Smooth muscle cell (in vitro differentiated cells): ENCODE data around the gene ARAP1. TPM values are rescaled to one million over a fixed set of nuclear protein-coding genes. Genes with fewer than 3 reads are reported as not detected.

Experiments used
- DNase-seq: peaks from one replicate; lab custom pipeline; 2025; ENCODE audit not compliant: unreplicated experiment; lab: John Stamatoyannopoulos, UW
- H2AFZ ChIP-seq: fragments of 200-600 bp; sonication (generic); 2 replicates; pipeline ENCODE4 v1.6.0; 2016; ENCODE audit warnings: antibody characterized with exemption, low read depth, mild to moderate bottlenecking
- H3F3A ChIP-seq: fragments of 200-600 bp; sonication (generic); 2 replicates; pipeline ENCODE4 v1.6.0; 2017; ENCODE audit warnings: antibody characterized with exemption, low read depth
- H3K27ac ChIP-seq: fragments of 200-600 bp; sonication (generic); 2 replicates; pipeline ENCODE4 v1.5.1; 2016; ENCODE audit warnings: low read depth, mild to moderate bottlenecking
- H3K27me3 ChIP-seq: fragments of 200-600 bp; sonication (generic); 2 replicates; pipeline ENCODE4 v1.6.1; 2016; ENCODE audit warnings: low read depth, mild to moderate bottlenecking
- H3K36me3 ChIP-seq: fragments of 200-600 bp; sonication (generic); 2 replicates; pipeline ENCODE4 v1.5.1; 2016; ENCODE audit warnings: low read depth
- H3K4me1 ChIP-seq: fragments of 200-600 bp; sonication (generic); 2 replicates; pipeline ENCODE4 v1.5.1; 2016; ENCODE audit warnings: low read depth
- H3K4me2 ChIP-seq: fragments of 200-600 bp; sonication (generic); 2 replicates; pipeline ENCODE4 v1.6.0; 2016; ENCODE audit warnings: mild to moderate bottlenecking
- H3K4me3 ChIP-seq: fragments of 200-600 bp; sonication (generic); 2 replicates; pipeline ENCODE4 v1.5.1; 2016; ENCODE audit warnings: mild to moderate bottlenecking
- H3K79me2 ChIP-seq: fragments of 200-600 bp; sonication (generic); 2 replicates; pipeline ENCODE4 v1.6.0; 2016; ENCODE audit warnings: low read depth, mild to moderate bottlenecking
- H3K9ac ChIP-seq: fragments of 200-600 bp; sonication (generic); 2 replicates; pipeline ENCODE4 v1.6.0; 2016; ENCODE audit warnings: low read depth
- H3K9me3 ChIP-seq: fragments of 200-600 bp; sonication (generic); replicated peaks from 2 replicates; pipeline ENCODE4 v1.5.1; 2016; ENCODE audit warnings: low read depth
- H4K20me1 ChIP-seq: fragments of 200-600 bp; sonication (generic); 2 replicates; pipeline ENCODE4 v1.6.0; 2016; ENCODE audit warnings: low read depth
- CTCF ChIP-seq: fragments of 200-600 bp; sonication (generic); IDR thresholded peaks from 2 replicates; pipeline ENCODE4 v1.5.1; 2017; ENCODE audit warnings: borderline replicate concordance, mild to moderate bottlenecking, antibody characterized with exemption; ENCODE audit not compliant: insufficient read depth, poor library complexity, severe bottlenecking
- WGBS: methylation state at CpG from one replicate; pipeline ENCODE4 v1.1.7; 2016; ENCODE audit warnings: low lambda C conversion rate; 5-methylcytosine and 5-hydroxymethylcytosine counted together
- polyA plus RNA-seq: library from polyadenylated mRNA; unstranded; fragments of >200 nt; fragmentation: Nextera tagmentation; extraction: Ambion mirVana; gene quantifications from 2 replicates; pipeline ENCODE4 v1.2.1, GENCODE V29; 2016
- total RNA-seq: library from RNA; depleted of rRNA; stranded (reverse); fragments of >200 nt; gene quantifications from 2 replicates; pipeline ENCODE4 v1.2.3, GENCODE V29; 2014

ARAP1 gene
- total and polyA plus RNA-seq, 2 experiments from 2014 or later: 45.2 to 45.6 TPM

DNA sequence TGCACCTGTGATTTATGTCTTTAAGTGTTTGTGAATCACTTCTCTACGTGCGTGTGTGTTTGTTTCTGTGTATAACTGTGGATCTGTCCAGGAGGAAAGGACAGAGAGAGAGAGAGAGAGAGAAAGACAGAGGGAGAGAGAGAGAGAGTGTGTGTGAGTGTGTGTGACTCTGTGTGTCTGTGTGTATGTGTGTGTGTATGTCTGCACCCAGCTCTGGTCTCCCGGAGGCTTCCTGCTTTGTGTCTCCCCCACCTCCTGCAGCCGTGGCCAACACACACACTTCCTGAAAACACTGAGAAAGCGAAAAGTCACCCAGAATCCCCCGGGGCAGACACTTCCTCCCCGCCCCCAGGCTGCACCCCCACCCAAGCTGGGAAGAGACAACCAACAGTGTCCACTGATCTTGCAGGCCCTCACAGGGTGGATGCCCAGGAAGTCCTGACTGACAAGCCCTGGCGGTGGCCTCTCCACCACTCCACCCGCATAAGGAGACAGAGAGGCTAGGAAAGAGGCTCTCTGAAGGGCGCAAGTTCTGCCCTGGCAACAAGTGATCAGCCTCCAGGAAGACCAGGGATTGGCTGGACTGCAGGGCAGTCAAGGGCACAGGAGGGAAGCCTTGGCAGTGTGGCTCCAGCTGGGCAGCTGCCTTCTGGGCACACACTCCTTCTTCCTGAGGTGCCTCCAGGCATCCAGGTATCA lies 30.0 kb downstream of the ARAP1 start:
- no peaks in the 10 kb centered on the region for H3F3A ChIP-seq
- peak overlapping the region; percentile 54 for H3K4me3 ChIP-seq
- no peak for TF ChIP-seq CTCF
- no peaks in the 10 kb centered on the region for H3K36me3 ChIP-seq
- 14% methylated on average over 10 of the region's 10 CpGs for WGBS
- DNase-seq: peak; percentile 67
- H3K4me1 ChIP-seq: peaks cover 5% of the 10 kb centered on the region
- peaks cover 50% of the 10 kb centered on the region for H3K79me2 ChIP-seq
- H4K20me1 ChIP-seq: peaks cover 42% of the 10 kb centered on the region
- H2AFZ ChIP-seq: peak overlapping the region; percentile 83
- H3K9me3 ChIP-seq: no peaks in the 10 kb centered on the region
- H3K27me3 ChIP-seq: no peaks in the 10 kb centered on the region
- H3K4me2 ChIP-seq: peak overlapping the region; percentile 98
- peak overlapping the region; percentile 70 for H3K9ac ChIP-seq
- peak overlapping the region; percentile 84 for H3K27ac ChIP-seq

- Histone ChIP-seq H3K4me3 (peak overlapping the region; percentile 54), H2AFZ (peak overlapping the region; percentile 83), H3K9ac (peak overlapping the region; percentile 70), H3K27ac (peak overlapping the region; percentile 84), H3K4me2 (peak overlapping the region; percentile 98), H4K20me1 (peaks cover 47% of the 10 kb centered on the region), H3K36me3 (no peaks in the 10 kb centered on the region), H3K4me1 (peaks cover 5% of the 10 kb centered on the region), H3K79me2 (peaks cover 50% of the 10 kb centered on the region), H3K9me3 (no peaks in the 10 kb centered on the region), H3K27me3 (no peaks in the 10 kb centered on the region), H3F3A (no peaks in the 10 kb centered on the region)
- no peak for DNase-seq
- TF ChIP-seq CTCF: no peak
- 49% methylated on average over 13 of the region's 13 CpGs for WGBS
Measured at GRCh38 chr11:72721689-72722049, 30.5 kb downstream of the ARAP1 start.

DNA sequence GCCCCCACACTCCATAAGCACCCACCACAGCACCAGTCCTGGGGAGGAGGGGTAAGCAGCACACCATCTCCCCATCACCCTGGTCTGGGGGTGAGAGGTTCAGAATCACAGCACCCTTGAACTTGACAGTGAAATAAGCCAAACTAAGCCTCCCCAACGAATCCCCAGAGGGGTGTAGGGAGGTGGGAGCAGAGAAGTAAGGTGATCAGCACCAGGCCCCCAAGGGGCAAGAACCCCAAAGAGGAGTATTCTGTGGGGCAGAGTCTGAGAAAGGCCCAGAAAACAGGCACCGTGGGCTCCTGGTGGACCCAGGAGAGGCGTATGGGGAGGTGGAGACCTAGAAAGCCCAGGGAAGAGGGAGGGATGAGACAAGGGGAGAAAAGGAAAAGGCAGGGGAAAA lies 30.9 kb downstream of the ARAP1 start:
- peak overlapping the region; percentile 98 for H3K4me2 ChIP-seq
- peaks cover 50% of the 10 kb centered on the region for H3K79me2 ChIP-seq
- no peaks in the 10 kb centered on the region for H3K9me3 ChIP-seq
- WGBS: 74% methylated on average over 3 of the region's 3 CpGs
- peak overlapping the region; percentile 54 for H3K4me3 ChIP-seq
- H3K4me1 ChIP-seq: peaks cover 5% of the 10 kb centered on the region
- H4K20me1 ChIP-seq: peaks cover 51% of the 10 kb centered on the region
- no peak for DNase-seq
- TF ChIP-seq CTCF: no peak
- H3K9ac ChIP-seq: peak overlapping the region; percentile 70
- H3K27ac ChIP-seq: peak overlapping the region; percentile 84
- H3F3A ChIP-seq: no peaks in the 10 kb centered on the region
- no peaks in the 10 kb centered on the region for H3K36me3 ChIP-seq
- no peak overlapping the region for H2AFZ ChIP-seq
- H3K27me3 ChIP-seq: no peaks in the 10 kb centered on the region

GRCh38 chr11:72720784-72721183 lies 31.4 kb downstream of the ARAP1 start:
- H3K9me3 ChIP-seq: no peaks in the 10 kb centered on the region
- peak overlapping the region; percentile 70 for H3K9ac ChIP-seq
- 85% methylated on average over 4 of the region's 4 CpGs for WGBS
- TF ChIP-seq CTCF: no peak
- H3K36me3 ChIP-seq: no peaks in the 10 kb centered on the region
- H2AFZ ChIP-seq: no peak overlapping the region
- no peaks in the 10 kb centered on the region for H3F3A ChIP-seq
- H3K79me2 ChIP-seq: peaks cover 52% of the 10 kb centered on the region
- peak overlapping the region; percentile 84 for H3K27ac ChIP-seq
- peak overlapping the region; percentile 54 for H3K4me3 ChIP-seq
- peaks cover 56% of the 10 kb centered on the region for H4K20me1 ChIP-seq
- H3K4me1 ChIP-seq: peaks cover 5% of the 10 kb centered on the region
- H3K27me3 ChIP-seq: no peaks in the 10 kb centered on the region
- H3K4me2 ChIP-seq: peak overlapping the region; percentile 98
- DNase-seq: no peak
